Panc1 (cell line): ENCODE measurements around the gene PLCL1.

Experiments used
- CTCF ChIP-seq: fragments of 450-650 bp; IDR thresholded peaks from 2 replicates; pipeline ENCODE4 v1.5.1; 2017; ENCODE audit warnings: mild to moderate bottlenecking
- REST ChIP-seq, 2 experiments: IDR thresholded peaks; 2 replicates each; pipeline ENCODE4 v1.6.1; 2011 to 2012; ENCODE audit warnings: low read depth in 2 of 2, control low read depth in 1 of 2, low read length in 1 of 2, mild to moderate bottlenecking in 1 of 2, moderate library complexity in 1 of 2; ENCODE audit not compliant: insufficient read depth in 1 of 2

GRCh38 chr2:198113316-198113715, 308.9 kb downstream of the PLCL1 start:
- no peak for TF ChIP-seq CTCF
- TF ChIP-seq REST (IDR thresholded peaks at IDR 0.05; ENCODE audit: insufficient read depth in 1 of 2, low read depth in 2 of 2, low read length in 1 of 2) = no peak
